Ramos (cell line): ENCODE results near the gene DGCR8.

Source experiments
- in situ Hi-C: fragments of 300-500 bp; cut with MboI; formaldehyde crosslinking; loops from one replicate; pipeline ENCODE4 v1.14.3; 2022; ENCODE audit warnings: low sequenced_read_pairs; ENCODE audit not compliant: unreplicated experiment

DGCR8 gene

GRCh38 chr22:20089226-20089976 lies 9.4 kb downstream of the DGCR8 start:
- in situ Hi-C loops: no loop called here

- in situ Hi-C loops: no loop called here
Observed at GRCh38 chr22:20089977-20090729, 10.1 kb downstream of the DGCR8 start.

DNA sequence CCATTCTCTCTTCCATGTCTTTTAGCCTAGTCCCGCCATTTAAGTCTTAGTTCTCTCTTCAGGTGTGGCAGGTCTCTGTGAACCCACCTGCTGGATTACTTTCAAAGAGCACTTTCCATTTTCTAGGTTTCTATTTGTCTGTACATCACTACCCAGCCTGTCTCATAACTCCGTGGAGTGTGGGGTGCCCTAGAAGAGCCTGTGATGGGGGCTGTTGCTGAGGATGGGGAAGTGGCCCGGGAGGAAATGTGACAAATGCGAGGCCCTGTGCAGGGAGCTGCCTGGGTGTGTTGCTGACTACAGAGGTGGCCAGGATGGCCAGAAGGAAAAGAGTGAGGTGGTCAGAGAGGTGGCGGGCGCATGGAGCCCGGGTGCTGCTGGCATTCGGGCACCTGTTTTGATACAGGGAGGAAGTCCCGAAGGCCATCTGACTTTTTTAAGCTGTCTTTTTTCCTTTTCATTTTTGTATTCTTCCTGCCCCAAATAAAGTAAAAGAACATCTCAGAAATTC lies 10.7 kb downstream of the DGCR8 start:
- in situ Hi-C loops: no loop called here

- in situ Hi-C loops: no loop called here
Observed at GRCh38 chr22:20091690-20092476, 11.8 kb downstream of the DGCR8 start.

DNA sequence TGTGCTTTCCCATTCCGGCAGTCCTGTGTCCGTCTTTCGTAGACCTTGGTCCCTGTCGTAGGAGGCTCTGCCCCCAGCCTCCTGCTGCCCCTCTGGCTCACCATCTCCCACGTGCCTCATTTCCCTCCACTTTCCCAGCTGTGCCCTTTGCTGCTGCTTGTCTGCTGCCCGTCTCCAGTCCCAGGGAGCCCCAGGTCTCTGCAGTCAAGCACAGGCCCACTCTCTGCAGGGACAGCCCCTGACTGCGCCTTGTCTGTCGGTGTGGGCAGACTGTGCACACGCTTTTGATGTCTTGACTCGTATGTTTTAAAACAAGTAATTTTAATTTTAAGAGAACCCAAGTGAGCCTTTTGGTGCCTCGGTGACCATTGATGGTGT lies 12.4 kb downstream of the DGCR8 start:
- in situ Hi-C loops: no loop called here

- in situ Hi-C loops: no loop called here
Observed at GRCh38 chr22:20093418-20094196, 13.6 kb downstream of the DGCR8 start.

DNA sequence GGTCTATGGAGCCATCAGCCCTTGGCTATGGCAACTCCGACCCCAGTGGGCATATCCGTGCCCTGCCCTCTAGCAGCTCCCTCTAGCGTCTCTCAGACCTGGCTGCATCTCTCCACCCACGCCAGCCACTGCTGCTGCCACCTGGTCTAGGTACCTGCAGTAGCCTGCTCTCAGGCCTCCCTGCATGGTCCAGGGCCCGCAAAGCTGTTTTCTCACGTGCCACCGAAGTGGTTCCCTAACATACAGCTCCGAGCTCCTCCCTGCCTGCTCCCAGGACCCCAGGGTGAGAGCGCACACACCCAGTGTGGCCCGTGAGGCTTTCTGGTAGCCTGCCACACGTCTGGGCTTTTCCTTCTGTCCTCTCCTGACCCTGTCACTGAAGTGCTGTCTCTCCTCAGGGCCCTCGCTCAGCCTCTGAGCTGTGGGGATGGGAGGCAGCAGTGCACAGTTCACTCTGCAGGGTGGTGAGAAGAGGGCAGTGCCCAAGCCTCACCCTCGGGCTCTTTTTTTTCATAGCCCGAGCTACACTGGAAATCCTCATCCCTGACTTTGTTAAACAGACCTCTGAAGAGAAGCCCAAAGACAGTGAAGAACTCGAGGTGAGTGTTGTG lies 14.3 kb downstream of the DGCR8 start:
- in situ Hi-C loops: no loop called here

- in situ Hi-C loops: no loop called here
Observed at GRCh38 chr22:20095521-20095920, 15.5 kb downstream of the DGCR8 start.

DNA sequence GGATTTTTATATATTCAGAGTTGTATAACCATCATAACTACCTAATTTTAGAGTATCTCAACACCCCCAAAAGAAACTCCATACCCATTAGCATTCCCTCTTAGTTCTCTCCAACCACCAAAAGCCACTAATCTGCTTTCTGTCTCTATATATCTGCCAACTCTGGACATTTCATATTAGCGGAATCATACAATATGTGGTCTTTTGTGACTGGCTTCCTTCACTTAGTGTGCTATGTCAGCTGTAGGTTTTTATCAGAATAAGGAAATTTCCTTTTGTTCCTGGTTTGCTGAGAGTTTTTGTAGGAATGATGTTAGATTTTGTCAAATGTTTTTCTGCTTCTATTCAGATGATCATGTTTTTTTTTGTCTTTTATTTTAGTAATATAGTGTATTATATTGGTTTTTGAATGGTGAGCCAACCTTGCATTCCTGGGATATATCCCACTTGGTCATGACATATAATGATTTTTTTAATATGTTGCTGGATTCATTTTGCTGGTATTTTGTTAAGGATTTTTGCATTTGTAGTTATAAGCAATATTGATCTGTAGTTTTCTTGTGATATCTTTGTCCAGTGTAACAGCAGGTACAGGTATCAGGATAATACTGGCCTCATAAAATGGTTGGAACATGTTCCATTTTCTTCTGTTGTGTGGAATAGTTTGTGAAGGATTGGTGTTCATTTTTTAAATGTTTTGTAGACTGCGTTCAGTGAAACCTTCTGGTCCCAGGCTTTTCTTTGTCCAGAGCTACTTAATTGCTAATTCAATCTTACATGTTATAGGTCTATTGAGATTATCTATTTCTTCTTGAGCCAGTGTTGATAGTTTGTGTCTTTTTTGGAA lies 16.8 kb downstream of the DGCR8 start:
- in situ Hi-C loops: no loop called here

DNA sequence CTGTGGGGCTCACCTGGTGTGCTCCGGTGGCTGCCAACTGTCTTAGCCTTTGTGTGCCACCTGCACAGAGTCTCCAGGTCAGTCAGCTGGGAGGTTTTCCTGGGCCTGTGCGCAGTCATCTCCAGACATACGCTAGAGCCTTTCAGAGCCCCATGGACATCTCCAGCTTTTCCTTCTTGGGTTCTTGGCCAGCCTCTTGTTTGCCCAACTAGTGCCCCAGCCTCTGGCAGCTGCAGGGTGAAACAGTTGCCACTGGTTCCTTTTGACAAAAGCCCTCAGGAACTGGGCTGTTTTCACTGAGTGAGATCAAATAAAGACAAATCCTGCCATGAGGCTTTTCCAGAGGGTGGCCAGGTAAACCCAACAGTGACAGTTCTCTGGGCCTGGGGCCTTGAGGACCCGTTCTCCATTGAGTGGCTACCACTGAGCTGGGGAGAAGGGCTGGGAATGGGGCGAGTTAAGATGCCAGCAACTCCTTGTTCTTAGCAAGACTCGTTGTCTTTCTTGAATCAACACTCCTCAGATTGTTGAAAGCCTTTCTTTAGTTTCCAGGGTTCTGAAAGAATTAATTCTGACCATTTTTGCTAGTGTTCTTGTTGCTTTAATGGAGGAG lies 19.2 kb downstream of the DGCR8 start:
- in situ Hi-C loops: no loop called here

GRCh38 chr22:20101638-20102037 lies 21.6 kb downstream of the DGCR8 start:
- in situ Hi-C loops: no loop called here

GRCh38 chr22:20102203-20102780 lies 22.3 kb downstream of the DGCR8 start:
- in situ Hi-C loops: no loop called here

GRCh38 chr22:20105456-20106204 lies 25.6 kb downstream of the DGCR8 start:
- in situ Hi-C loops: no loop called here

DNA sequence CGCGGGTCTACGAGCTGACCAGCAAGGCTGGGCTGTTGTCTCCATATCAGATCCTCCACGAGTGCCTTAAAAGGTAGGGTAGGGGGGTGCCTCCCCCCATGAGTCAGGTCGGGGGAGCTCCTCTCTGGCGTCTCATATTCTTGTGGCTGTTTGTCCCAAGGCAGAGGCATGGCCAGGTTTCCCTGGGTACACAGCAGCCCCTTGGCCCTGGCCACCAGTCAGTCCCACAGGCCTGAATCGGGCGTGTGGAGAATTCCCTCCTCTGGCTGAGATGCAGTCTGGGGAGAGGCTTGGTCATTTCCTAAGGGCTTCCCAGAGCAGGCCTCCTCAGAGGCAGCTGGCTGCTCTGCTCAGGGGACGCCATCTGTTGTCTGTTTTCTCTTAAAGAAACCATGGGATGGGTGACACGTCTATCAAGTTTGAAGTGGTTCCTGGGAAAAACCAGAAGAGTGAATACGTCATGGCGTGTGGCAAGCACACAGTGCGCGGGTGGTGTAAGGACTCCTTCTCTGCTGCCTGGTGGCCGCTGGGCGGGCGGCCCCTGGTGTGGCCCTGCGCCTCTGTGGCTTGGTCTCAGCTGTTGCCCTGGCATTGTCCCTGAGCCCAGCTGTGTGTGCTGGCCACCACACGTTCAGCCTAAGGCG lies 26.3 kb downstream of the DGCR8 start:
- in situ Hi-C loops: no loop called here

GRCh38 chr22:20106849-20107237 lies 26.8 kb downstream of the DGCR8 start:
- in situ Hi-C loops: no loop called here

DNA sequence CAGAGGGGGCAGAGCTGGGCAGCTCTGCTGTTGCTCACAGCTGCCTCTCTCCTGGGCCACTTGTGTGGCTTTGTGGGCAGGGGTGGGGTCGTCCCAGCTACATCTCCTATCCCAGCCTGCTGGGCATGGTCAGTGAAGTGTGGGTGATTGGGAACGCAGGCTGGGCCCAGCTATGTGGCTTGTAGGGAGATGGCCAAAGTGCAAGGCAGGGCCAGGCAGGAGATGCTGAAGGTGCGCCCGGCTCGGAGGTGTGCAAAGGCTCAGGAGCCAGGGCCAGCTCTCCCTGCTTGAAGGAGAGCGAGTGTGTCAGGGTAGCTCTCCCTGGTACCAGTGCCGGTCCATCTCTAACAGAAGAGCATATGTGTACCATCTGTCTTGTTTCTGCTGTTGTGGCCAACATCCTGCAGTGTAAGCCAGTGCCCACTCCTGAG lies 27.4 kb downstream of the DGCR8 start:
- in situ Hi-C loops: no loop called here
